MM.1S (cell line): ENCODE data around the gene SLC49A3.
"Not testable (repeated sequence)": the region's sequence is repeated elsewhere in the genome, so short reads cannot be mapped to it uniquely, and the experiment has no call there.

ENCODE experiments used
- DNase-seq: peaks from one replicate; pipeline ENCODE4 v3.0.0-alpha.2; 2015
- H2AFZ ChIP-seq: fragments of 300-600 bp; sonication (generic); 2 replicates; pipeline ENCODE4 v1.6.0; 2016; ENCODE audit warnings: antibody characterized with exemption, low read length
- H3F3A ChIP-seq: fragments of 300-600 bp; sonication (generic); 2 replicates; pipeline ENCODE4 v1.6.1; 2016; ENCODE audit warnings: mild to moderate bottlenecking, antibody characterized with exemption, low read length, moderate library complexity, mixed read lengths; ENCODE audit not compliant: insufficient read depth
- H3K27ac ChIP-seq: fragments of 300-600 bp; sonication (generic); 2 replicates; pipeline ENCODE4 v1.5.1; 2016; ENCODE audit warnings: mild to moderate bottlenecking, low read length
- H3K27me3 ChIP-seq: fragments of 300-600 bp; sonication (generic); replicated peaks from 2 replicates; pipeline ENCODE4 v1.6.0; 2016; ENCODE audit warnings: low read length; ENCODE audit not compliant: insufficient read depth
- H3K36me3 ChIP-seq: fragments of 300-600 bp; sonication (generic); replicated peaks from 2 replicates; pipeline ENCODE4 v1.6.1; 2016; ENCODE audit warnings: mild to moderate bottlenecking, low read length, mixed read lengths; ENCODE audit not compliant: insufficient read depth
- H3K4me1 ChIP-seq: fragments of 300-600 bp; sonication (generic); 2 replicates; pipeline ENCODE4 v1.6.1; 2016; ENCODE audit warnings: low read length, mixed read lengths
- H3K4me2 ChIP-seq: fragments of 300-600 bp; sonication (generic); 2 replicates; pipeline ENCODE4 v1.6.0; 2016; ENCODE audit warnings: low read depth, low read length
- H3K4me3 ChIP-seq: fragments of 300-600 bp; sonication (generic); 2 replicates; pipeline ENCODE4 v1.5.1; 2016; ENCODE audit warnings: low read length, mixed read lengths
- H3K79me2 ChIP-seq: fragments of 300-600 bp; sonication (generic); 2 replicates; pipeline ENCODE4 v1.6.1; 2016; ENCODE audit warnings: mixed run types, low read length, mixed read lengths
- H3K9ac ChIP-seq: fragments of 300-600 bp; sonication (generic); 2 replicates; pipeline ENCODE4 v1.6.1; 2016; ENCODE audit warnings: low read length, mixed read lengths
- H3K9me2 ChIP-seq: fragments of 300-600 bp; sonication (generic); replicated peaks from 2 replicates; pipeline ENCODE4 v1.6.1; 2016; ENCODE audit warnings: mild to moderate bottlenecking, low read length, mixed read lengths; ENCODE audit not compliant: insufficient read depth
- H3K9me3 ChIP-seq: fragments of 300-600 bp; sonication (generic); replicated peaks from 2 replicates; pipeline ENCODE4 v1.6.1; 2016; ENCODE audit warnings: mild to moderate bottlenecking, low read length, mixed read lengths; ENCODE audit not compliant: insufficient read depth
- H4K20me1 ChIP-seq: fragments of 300-600 bp; sonication (generic); 2 replicates; pipeline ENCODE4 v1.6.1; 2016; ENCODE audit warnings: mild to moderate bottlenecking, low read length, moderate library complexity, mixed read lengths; ENCODE audit not compliant: insufficient read depth
- EZH2 ChIP-seq: fragments of 300-600 bp; sonication (generic); optimal IDR thresholded peaks from 2 replicates; pipeline ENCODE3; 2017; ENCODE audit warnings: low read depth, mild to moderate bottlenecking, antibody characterized with exemption, low read length, mixed read lengths
- EZH2phosphoT487 ChIP-seq: fragments of 300-600 bp; sonication (generic); IDR thresholded peaks from 2 replicates; pipeline ENCODE4 v1.6.1; 2018; ENCODE audit warnings: antibody characterized with exemption, low read length
- TF ChIP-seq, protein P1 (sequence below): fragments of 300-600 bp; sonication (generic); IDR thresholded peaks from 2 replicates; pipeline ENCODE4 v1.5.1; 2016; ENCODE audit warnings: antibody characterized with exemption, low read length, mixed read lengths

SLC49A3 gene

DNA sequence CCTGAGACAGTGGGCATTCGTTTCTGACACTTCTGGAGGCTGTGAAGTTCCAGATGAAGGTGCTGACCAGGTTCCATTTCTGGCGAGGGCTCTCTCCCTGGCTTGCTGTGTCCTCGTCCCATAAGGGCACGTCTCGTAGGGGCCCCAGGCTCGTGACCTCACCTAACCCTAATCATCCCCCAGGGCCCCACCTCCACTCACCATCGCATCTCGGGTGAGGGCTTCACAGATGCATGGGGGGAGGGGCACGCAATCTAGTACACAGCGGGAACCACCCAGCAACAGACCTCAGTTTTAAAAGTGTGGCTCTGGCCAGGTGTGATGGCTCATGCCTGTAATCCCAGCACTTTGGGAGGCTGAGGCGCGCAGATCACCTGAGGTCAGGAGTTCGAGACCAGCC, 41.5 kb downstream of the SLC49A3 start:
- Histone ChIP-seq H3K9me3 (no peaks in the 10 kb centered on the region), H3K27me3 (no peaks in the 10 kb centered on the region), H3K36me3 (no peaks in the 10 kb centered on the region), H2AFZ (no peak overlapping the region), H3F3A (no peaks in the 10 kb centered on the region), H3K4me2 (no peak overlapping the region), H3K4me1 (no peaks in the 10 kb centered on the region), H3K9ac (no peak overlapping the region), H3K79me2 (no peaks in the 10 kb centered on the region), H3K27ac (no peak overlapping the region), H3K4me3 (no peak overlapping the region), H4K20me1 (no peaks in the 10 kb centered on the region), H3K9me2 (no peaks in the 10 kb centered on the region)
- no peak for DNase-seq
- TF ChIP-seq EZH2: no peak
- TF ChIP-seq, protein P1, sequence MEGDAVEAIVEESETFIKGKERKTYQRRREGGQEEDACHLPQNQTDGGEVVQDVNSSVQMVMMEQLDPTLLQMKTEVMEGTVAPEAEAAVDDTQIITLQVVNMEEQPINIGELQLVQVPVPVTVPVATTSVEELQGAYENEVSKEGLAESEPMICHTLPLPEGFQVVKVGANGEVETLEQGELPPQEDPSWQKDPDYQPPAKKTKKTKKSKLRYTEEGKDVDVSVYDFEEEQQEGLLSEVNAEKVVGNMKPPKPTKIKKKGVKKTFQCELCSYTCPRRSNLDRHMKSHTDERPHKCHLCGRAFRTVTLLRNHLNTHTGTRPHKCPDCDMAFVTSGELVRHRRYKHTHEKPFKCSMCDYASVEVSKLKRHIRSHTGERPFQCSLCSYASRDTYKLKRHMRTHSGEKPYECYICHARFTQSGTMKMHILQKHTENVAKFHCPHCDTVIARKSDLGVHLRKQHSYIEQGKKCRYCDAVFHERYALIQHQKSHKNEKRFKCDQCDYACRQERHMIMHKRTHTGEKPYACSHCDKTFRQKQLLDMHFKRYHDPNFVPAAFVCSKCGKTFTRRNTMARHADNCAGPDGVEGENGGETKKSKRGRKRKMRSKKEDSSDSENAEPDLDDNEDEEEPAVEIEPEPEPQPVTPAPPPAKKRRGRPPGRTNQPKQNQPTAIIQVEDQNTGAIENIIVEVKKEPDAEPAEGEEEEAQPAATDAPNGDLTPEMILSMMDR: no peak
- TF ChIP-seq EZH2phosphoT487: no peak

DNA sequence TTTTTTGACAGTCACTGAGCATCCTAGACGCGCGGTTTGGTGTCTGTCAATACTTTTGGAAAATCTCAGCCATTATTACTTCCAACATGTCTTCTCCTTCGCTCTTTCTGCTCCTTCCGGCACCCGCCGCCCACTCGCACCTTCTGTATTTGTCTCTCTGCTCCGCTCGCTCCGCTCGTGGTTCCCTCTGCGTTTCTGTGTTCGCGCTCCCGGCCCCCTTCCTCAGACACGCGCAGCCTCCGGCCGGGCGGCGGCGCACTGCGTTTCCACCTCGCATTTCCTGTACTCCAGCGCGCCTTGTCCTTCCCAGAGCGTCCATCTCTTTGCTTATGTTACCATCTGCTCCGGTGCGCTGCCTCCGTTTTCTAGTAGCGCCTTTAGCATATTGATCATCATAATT, 42.5 kb downstream of the SLC49A3 start:
- no peak for DNase-seq
- Histone ChIP-seq H3K4me3 (no peak overlapping the region), H4K20me1 (no peaks in the 10 kb centered on the region), H2AFZ (no peak overlapping the region), H3K4me2 (no peak overlapping the region), H3K27ac (no peak overlapping the region), H3K9ac (no peak overlapping the region), H3F3A (no peaks in the 10 kb centered on the region), H3K9me3 (no peaks in the 10 kb centered on the region), H3K4me1 (no peaks in the 10 kb centered on the region), H3K27me3 (no peaks in the 10 kb centered on the region), H3K9me2 (no peaks in the 10 kb centered on the region), H3K79me2 (no peaks in the 10 kb centered on the region), H3K36me3 (no peaks in the 10 kb centered on the region)
- TF ChIP-seq, protein P1: no peak
- no peak for TF ChIP-seq EZH2phosphoT487
- no peak for TF ChIP-seq EZH2

DNA sequence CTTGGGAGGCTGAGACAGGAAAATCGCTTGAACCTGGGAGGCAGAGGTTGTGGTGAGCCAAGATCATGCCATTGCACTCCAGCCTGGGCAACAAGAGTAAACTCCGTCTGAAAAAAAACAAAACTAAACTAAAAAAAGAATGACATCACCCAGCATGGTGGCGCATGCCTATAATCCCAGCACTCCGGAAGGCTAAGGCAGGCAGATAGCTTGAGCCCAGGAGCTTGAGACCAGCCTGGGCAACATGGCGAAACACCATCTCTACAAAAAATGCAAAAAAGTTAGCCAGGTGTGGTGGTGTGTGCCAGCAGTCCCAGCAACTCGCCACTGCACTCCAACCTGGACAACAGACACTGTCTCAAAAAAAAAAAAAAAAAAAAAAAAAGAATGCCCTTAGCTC, 46.6 kb downstream of the SLC49A3 start:
- H3K36me3 ChIP-seq, H3K4me1 ChIP-seq, H2AFZ ChIP-seq, H3F3A ChIP-seq, H4K20me1 ChIP-seq, DNase-seq, H3K9me2 ChIP-seq, H3K9ac ChIP-seq, H3K79me2 ChIP-seq, H3K27me3 ChIP-seq, H3K4me3 ChIP-seq, H3K4me2 ChIP-seq, H3K9me3 ChIP-seq, H3K27ac ChIP-seq: not testable (repeated sequence)

DNA sequence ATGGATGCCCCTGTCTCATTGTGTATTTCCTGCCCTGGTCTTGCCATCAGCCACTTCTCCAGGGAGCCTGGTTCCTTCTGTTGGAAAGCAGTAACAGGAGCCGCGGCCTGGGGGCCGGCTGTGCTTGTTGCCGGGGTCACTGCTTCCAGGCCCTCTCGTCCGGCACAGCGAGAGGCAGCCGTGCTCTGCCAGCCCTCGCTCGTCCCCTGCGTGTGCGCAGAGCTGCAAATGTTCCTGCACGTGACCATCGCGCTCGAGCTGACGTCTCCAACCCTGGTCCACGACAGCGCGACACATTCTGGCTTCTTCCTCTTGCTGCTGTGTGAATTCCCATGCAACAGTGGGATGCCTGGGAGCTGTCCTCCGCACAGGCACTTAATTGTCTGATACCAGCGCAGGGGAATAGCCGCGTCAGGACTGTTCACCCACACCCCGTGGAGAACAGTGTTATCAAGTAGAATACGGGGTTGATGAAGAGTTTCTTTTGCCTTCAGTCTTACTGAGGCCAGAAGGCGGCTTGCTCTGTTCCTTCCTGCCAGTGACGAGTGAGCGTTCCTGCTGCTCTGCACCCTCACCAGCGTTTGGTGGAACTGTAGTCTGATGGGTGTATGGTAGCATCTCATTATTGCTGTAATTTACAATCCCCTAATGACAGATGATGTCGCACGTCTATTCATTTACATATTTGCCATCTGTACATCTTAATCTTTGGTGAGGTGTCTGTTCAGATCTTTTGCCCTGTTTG, 51.2 kb downstream of the SLC49A3 start:
- H3K36me3 ChIP-seq: no peaks in the 10 kb centered on the region
- TF ChIP-seq, protein P1: no peak
- no peak for TF ChIP-seq EZH2phosphoT487
- no peak for TF ChIP-seq EZH2
- no peak overlapping the region for H3K27ac ChIP-seq
- H3K4me1 ChIP-seq: no peaks in the 10 kb centered on the region
- no peak overlapping the region for H3K4me3 ChIP-seq
- no peak for DNase-seq
- H3K9ac ChIP-seq: no peak overlapping the region
- no peaks in the 10 kb centered on the region for H3F3A ChIP-seq
- H3K9me3 ChIP-seq: no peaks in the 10 kb centered on the region
- no peaks in the 10 kb centered on the region for H3K9me2 ChIP-seq
- no peak overlapping the region for H3K4me2 ChIP-seq
- H3K79me2 ChIP-seq: no peaks in the 10 kb centered on the region
- no peaks in the 10 kb centered on the region for H4K20me1 ChIP-seq
- H2AFZ ChIP-seq: no peak overlapping the region
- no peaks in the 10 kb centered on the region for H3K27me3 ChIP-seq
